ENCODE measurements around the gene TMEM138. TPM values are rescaled to one million over a fixed set of nuclear protein-coding genes. Genes with fewer than 3 reads are reported as not detected.
A peak's percentile ranks its signal among the peaks of the same experiment; 100 is the strongest.

TMEM138 gene
- total RNA-seq, 3 donors from 2014 or later, result 35.2 to 38.2 (median 37.8) TPM

GRCh38 chr11:61334434-61335354 lies 27.5 kb upstream of the TMEM138 start:
- intact Hi-C loops (cut with DNase I, micrococcal nuclease), result loop anchor here in 1 of 2 donors (5.0 kb wide), 1 partner anchor 48 kb away; no protein-coding TSS in a partner anchor

DNA sequence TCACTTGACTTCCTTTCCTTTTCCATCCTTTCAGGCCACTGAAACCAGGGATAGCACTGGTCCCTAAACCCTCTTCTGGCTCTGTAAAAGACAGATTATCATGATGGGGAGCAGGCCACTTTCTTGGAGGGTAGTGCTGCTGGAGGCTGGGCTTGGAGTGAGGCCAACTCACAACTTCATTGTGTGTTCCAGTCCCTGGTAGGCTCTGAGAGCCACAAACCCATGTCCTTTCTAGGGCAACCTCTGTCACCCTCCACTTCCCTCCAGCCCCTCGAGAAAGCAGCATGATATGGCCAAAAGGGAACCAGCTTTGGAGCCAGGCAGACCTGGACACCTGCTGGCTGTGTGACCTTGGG lies 26.8 kb upstream of the TMEM138 start:
- DNase-seq, result no peak
- H3K9me3 ChIP-seq, result no peaks in the 10 kb centered on the region
- intact Hi-C loops (cut with DNase I, micrococcal nuclease), result loop anchor here in 1 of 2 donors (5.0 kb wide), 1 partner anchor 47 kb away; no protein-coding TSS in a partner anchor
- H3K4me1 ChIP-seq (ENCODE audit: low read depth), result peaks cover 28% of the 10 kb centered on the region
- no peaks in the 10 kb centered on the region for H3K36me3 ChIP-seq (ENCODE audit: low read depth)
- no peak for ATAC-seq
- no peak overlapping the region for H3K4me3 ChIP-seq
- no peak for TF ChIP-seq CTCF (IDR thresholded peaks at IDR 0.05)

More at GRCh38 chr11:61334434-61335354, 27.5 kb upstream of the TMEM138 start:
- H3K4me3 ChIP-seq, result no peak overlapping the region
- H3K4me1 ChIP-seq (ENCODE audit: low read depth), result peaks cover 28% of the 10 kb centered on the region
- DNase-seq, result no peak
- no peaks in the 10 kb centered on the region for H3K9me3 ChIP-seq
- TF ChIP-seq CTCF (IDR thresholded peaks at IDR 0.05), result no peak
- no peaks in the 10 kb centered on the region for H3K36me3 ChIP-seq (ENCODE audit: low read depth)
- ATAC-seq, result no peak

DNA sequence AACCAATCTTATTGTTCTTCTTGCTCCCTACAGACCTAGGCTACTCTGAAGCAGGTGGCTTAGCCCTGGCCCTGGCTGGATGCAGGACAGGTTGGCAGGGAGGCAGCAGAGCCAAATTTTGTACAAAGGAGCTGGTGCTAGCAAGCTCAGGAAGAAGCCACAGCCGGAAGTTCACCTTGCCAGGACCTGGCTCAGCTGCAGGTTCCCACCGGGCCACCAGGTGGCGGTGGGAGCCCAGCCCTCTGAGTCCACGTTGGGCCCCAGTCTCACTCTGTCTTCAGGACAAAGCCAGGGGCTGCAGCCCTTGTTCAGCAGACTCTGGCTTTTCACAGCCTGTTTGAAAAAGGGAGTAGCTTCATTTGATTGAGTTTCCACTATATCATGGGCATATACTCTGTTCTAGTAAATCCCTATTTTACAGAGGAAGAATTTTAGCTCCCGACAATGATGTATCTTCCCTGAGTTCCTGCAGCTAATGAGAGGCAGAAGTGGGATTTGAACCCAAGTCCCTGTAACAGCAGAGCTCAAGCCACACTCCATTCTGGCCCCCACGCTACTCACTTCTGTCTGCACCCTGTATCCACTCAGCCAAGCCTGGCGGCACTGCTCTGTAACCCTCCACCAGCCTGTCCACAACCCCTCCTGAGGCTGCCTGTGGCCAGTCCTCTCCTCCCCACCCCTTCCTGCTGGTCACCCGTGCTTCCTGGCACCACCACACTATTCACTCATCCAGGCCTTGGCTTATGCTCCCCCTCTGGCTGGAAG lies 25.8 kb upstream of the TMEM138 start:
- H3K9me3 ChIP-seq, result no peaks in the 10 kb centered on the region
- peak; percentile 97 for TF ChIP-seq CTCF (IDR thresholded peaks at IDR 0.05)
- intact Hi-C loops (cut with DNase I, micrococcal nuclease), result loop anchor here (2.0 to 5.0 kb wide), 2 partner anchors 46 to 48 kb away; no protein-coding TSS in a partner anchor
- DNase-seq (peak; percentile 86 to 90 (median 88)), ATAC-seq (peak; percentile 80)
- H3K4me3 ChIP-seq, result no peak overlapping the region
- H3K36me3 ChIP-seq (ENCODE audit: low read depth), result no peaks in the 10 kb centered on the region
- peaks cover 21% of the 10 kb centered on the region for H3K4me1 ChIP-seq (ENCODE audit: low read depth)

- intact Hi-C loops (cut with DNase I, micrococcal nuclease), result loop anchor here (2.0 to 5.0 kb wide), 2 partner anchors 44 to 47 kb away; no protein-coding TSS in a partner anchor
- no peak for DNase-seq
Observed at GRCh38 chr11:61337706-61338470, 24.3 kb upstream of the TMEM138 start.

More at GRCh38 chr11:61337706-61338470, 24.3 kb upstream of the TMEM138 start:
- Histone ChIP-seq H3K4me1 (ENCODE audit: low read depth) (peaks cover 14% of the 10 kb centered on the region), H3K36me3 (ENCODE audit: low read depth) (no peaks in the 10 kb centered on the region), H3K9me3 (no peaks in the 10 kb centered on the region), H3K4me3 (no peak overlapping the region)
- TF ChIP-seq CTCF (IDR thresholded peaks at IDR 0.05), result no peak
- ATAC-seq, result no peak
